ENCODE data around the gene EP400.

DNA sequence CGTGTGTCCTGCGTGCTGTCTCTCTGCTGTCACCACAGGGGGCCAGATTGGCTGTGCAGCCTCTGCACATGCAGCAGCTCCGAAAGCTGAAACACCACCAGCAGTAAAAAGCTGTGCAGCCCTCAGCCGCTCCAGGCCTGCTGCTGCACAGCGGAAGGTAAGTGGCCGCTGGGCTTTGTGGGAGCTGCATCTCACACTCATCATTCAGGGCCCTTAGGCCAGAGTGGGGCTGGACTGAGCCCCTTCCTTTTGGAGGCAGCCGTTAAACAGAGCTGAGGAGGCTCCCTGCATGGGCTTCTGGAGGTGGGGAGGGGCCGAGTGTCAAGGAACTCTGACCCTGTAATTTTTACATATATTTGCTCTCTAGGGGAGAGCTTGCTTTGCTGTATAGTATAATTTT is 177.3 kb downstream of the EP400 start:
- TF ChIP-seq TAF1 (IDR thresholded peaks at IDR 0.05; ENCODE audit: low read depth, low read length): no peak
- TF ChIP-seq, protein P1, sequence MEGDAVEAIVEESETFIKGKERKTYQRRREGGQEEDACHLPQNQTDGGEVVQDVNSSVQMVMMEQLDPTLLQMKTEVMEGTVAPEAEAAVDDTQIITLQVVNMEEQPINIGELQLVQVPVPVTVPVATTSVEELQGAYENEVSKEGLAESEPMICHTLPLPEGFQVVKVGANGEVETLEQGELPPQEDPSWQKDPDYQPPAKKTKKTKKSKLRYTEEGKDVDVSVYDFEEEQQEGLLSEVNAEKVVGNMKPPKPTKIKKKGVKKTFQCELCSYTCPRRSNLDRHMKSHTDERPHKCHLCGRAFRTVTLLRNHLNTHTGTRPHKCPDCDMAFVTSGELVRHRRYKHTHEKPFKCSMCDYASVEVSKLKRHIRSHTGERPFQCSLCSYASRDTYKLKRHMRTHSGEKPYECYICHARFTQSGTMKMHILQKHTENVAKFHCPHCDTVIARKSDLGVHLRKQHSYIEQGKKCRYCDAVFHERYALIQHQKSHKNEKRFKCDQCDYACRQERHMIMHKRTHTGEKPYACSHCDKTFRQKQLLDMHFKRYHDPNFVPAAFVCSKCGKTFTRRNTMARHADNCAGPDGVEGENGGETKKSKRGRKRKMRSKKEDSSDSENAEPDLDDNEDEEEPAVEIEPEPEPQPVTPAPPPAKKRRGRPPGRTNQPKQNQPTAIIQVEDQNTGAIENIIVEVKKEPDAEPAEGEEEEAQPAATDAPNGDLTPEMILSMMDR (IDR thresholded peaks at IDR 0.05; ENCODE audit: control extremely low read depth in 1 of 3, insufficient read depth in 1 of 3, low read depth in 1 of 3, low read length in 3 of 3): no peak
- TF ChIP-seq MAFK (IDR thresholded peaks at IDR 0.05; ENCODE audit: low read depth, low read length): no peak
- TF ChIP-seq, protein P2, sequence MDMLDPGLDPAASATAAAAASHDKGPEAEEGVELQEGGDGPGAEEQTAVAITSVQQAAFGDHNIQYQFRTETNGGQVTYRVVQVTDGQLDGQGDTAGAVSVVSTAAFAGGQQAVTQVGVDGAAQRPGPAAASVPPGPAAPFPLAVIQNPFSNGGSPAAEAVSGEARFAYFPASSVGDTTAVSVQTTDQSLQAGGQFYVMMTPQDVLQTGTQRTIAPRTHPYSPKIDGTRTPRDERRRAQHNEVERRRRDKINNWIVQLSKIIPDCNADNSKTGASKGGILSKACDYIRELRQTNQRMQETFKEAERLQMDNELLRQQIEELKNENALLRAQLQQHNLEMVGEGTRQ (IDR thresholded peaks at IDR 0.05; ENCODE audit: low read length): no peak

All from H1 (cell line).